PC-9 (cell line): Measurements from ENCODE around the gene MEAF6. TPM values are rescaled to one million over a fixed set of nuclear protein-coding genes. Genes with fewer than 3 reads are reported as not detected.

Experiments
- BruUV-seq: library from RNA; stranded (reverse); fragments of 400-500 nt; replicated peaks from 2 replicates; lab custom pipeline; 2021; lab: Mats Ljungman, UMichigan
- CTCF ChIA-PET: fragments of 300-600 bp; sonication (Branson Sonifier 250); formaldehyde crosslinking; loops from one replicate; lab custom pipeline; 2022; ENCODE audit warnings: antibody characterized with exemption; lab: Charles Lee
- POLR2A ChIA-PET: fragments of 300-600 bp; sonication (Branson Sonifier 250); formaldehyde crosslinking; loops from one replicate; lab custom pipeline; 2022; ENCODE audit warnings: antibody characterized with exemption; ENCODE audit not compliant: unreplicated experiment; lab: Charles Lee
- DNase-seq, 2 experiments: peaks; one replicate each; pipeline versions ENCODE4 v3.0.0 to v3.0.0-alpha.2; 2015 to 2022; ENCODE audit warnings: mixed read lengths in 1 of 2
- H2AFZ ChIP-seq: fragments of 200-600 bp; sonication (generic); 2 replicates; pipeline ENCODE4 v1.8.1; 2017; ENCODE audit warnings: antibody characterized with exemption
- H3F3A ChIP-seq: fragments of 200-600 bp; sonication (generic); 2 replicates; pipeline ENCODE4 v1.8.1; 2017; ENCODE audit warnings: antibody characterized with exemption, mild to moderate bottlenecking, low read depth; ENCODE audit not compliant: insufficient read depth
- H3K27ac ChIP-seq: fragments of 200-600 bp; sonication (generic); 2 replicates; pipeline ENCODE4 v1.6.1; 2016; ENCODE audit warnings: mixed run types
- H3K27me3 ChIP-seq: fragments of 200-600 bp; sonication (generic); 2 replicates; pipeline ENCODE4 v1.6.1; 2016; ENCODE audit warnings: low read depth, mixed run types; ENCODE audit not compliant: insufficient read depth
- H3K36me3 ChIP-seq: fragments of 200-600 bp; sonication (generic); 2 replicates; pipeline ENCODE4 v1.6.1; 2016; ENCODE audit warnings: low read depth, mixed run types
- H3K4me1 ChIP-seq: fragments of 200-600 bp; sonication (generic); replicated peaks from 2 replicates; pipeline ENCODE4 v1.6.1; 2016; ENCODE audit warnings: mixed run types; ENCODE audit not compliant: insufficient read depth
- H3K4me2 ChIP-seq: fragments of 200-600 bp; sonication (generic); 2 replicates; pipeline ENCODE4 v1.6.1; 2017; ENCODE audit warnings: mixed run types
- H3K4me3 ChIP-seq: fragments of 200-600 bp; sonication (generic); 2 replicates; pipeline ENCODE4 v1.6.1; 2016; ENCODE audit warnings: mixed run types
- H3K79me2 ChIP-seq: fragments of 200-600 bp; sonication (generic); 2 replicates; pipeline ENCODE4 v1.6.1; 2017; ENCODE audit warnings: low read depth, mixed run types
- H3K9me2 ChIP-seq: fragments of 200-600 bp; sonication (generic); 2 replicates; pipeline ENCODE4 v1.8.1; 2017; ENCODE audit warnings: mild to moderate bottlenecking; ENCODE audit not compliant: insufficient read depth
- H3K9me3 ChIP-seq: fragments of 200-600 bp; sonication (generic); 2 replicates; pipeline ENCODE4 v1.8.1; 2016; ENCODE audit warnings: low read depth; ENCODE audit not compliant: insufficient read depth
- H4K20me1 ChIP-seq: fragments of 200-600 bp; sonication (generic); 2 replicates; pipeline ENCODE4 v1.8.1; 2017; ENCODE audit not compliant: insufficient read depth
- EZH2 ChIP-seq: fragments of 200-600 bp; sonication (generic); IDR thresholded peaks from 2 replicates; pipeline ENCODE4 v1.8.0; 2017; ENCODE audit warnings: antibody characterized with exemption, low read depth
- intact Hi-C: fragments of 100-400 bp; cut with micrococcal nuclease; formaldehyde crosslinking; loops from one replicate; pipeline ENCODE4 v1.10.0; 2022; ENCODE audit not compliant: unreplicated experiment
- total RNA-seq: library from RNA; stranded (reverse); gene quantifications from 2 replicates; pipeline ENCODE4 v1.2.3, GENCODE V29; 2021
- TF ChIP-seq, protein P1 (sequence below): fragments of 200-600 bp; sonication (generic); conservative IDR thresholded peaks from 2 replicates; pipeline ENCODE4 v1.6.1; 2017; ENCODE audit warnings: mixed run types, antibody characterized with exemption, mild to moderate bottlenecking, moderate library complexity

The MEAF6 gene
- total RNA-seq, 1 experiment from 2014 or later = 72.3 TPM

DNA sequence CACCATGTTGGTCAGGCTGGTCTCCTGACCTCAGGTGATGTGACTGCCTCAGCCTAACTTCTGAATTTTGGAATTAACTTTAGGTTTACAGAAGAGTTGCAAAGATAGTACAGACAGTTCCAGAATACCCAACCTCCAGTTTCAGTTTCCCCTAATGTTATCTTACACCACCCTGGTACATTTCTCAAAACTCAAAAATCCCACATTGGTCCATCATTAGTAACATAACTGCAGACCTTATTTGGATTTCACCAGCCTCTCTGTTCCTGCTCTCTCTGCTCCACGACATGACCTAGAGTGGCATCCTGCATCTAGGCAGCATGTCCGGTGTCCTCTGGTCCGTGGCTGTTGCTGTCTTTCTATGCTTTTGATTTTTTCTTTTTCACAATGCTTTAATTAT, 45.2 kb downstream of the MEAF6 start:
- Histone ChIP-seq H3K4me1 (peaks cover 41% of the 10 kb centered on the region), H3K9me3 (no peaks in the 10 kb centered on the region), H4K20me1 (no peaks in the 10 kb centered on the region), H3K79me2 (peaks cover 29% of the 10 kb centered on the region), H3K36me3 (no peaks in the 10 kb centered on the region), H3K9me2 (no peaks in the 10 kb centered on the region), H3K27ac (no peak overlapping the region), H3K27me3 (no peaks in the 10 kb centered on the region), H3F3A (peaks cover 36% of the 10 kb centered on the region), H2AFZ (no peak overlapping the region), H3K4me2 (no peak overlapping the region), H3K4me3 (no peak overlapping the region)
- no peak for DNase-seq
- intact Hi-C loops = no loop called here
- TF ChIP-seq EZH2 = no peak
- TF ChIP-seq, protein P1, sequence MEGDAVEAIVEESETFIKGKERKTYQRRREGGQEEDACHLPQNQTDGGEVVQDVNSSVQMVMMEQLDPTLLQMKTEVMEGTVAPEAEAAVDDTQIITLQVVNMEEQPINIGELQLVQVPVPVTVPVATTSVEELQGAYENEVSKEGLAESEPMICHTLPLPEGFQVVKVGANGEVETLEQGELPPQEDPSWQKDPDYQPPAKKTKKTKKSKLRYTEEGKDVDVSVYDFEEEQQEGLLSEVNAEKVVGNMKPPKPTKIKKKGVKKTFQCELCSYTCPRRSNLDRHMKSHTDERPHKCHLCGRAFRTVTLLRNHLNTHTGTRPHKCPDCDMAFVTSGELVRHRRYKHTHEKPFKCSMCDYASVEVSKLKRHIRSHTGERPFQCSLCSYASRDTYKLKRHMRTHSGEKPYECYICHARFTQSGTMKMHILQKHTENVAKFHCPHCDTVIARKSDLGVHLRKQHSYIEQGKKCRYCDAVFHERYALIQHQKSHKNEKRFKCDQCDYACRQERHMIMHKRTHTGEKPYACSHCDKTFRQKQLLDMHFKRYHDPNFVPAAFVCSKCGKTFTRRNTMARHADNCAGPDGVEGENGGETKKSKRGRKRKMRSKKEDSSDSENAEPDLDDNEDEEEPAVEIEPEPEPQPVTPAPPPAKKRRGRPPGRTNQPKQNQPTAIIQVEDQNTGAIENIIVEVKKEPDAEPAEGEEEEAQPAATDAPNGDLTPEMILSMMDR = no peak
- POLR2A ChIA-PET = no interaction called here
- CTCF ChIA-PET = no interaction called here
- BruUV-seq = no TSS peak

DNA sequence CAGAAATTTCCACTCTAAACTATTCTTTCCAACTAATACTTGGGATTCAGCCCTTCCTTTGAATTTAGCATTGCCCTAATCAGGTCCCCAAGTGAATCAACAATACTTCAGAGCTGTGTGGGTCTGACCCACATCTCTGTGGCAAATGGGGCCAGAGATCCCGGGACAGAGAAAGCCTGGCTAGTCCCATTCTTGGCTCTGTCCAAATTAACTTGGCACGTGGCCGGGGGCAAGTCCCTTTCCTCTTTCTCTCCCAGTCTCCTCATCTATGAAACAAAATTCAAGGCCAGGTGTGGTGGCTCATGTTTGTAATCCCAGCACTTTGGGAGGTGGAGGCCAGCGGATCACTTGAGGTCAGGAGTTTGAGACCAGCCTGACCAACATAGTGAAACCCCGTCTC, 46.5 kb downstream of the MEAF6 start:
- peaks cover 32% of the 10 kb centered on the region for H3K4me1 ChIP-seq
- POLR2A ChIA-PET = interaction anchor here (0.7 kb wide), 1 partner anchor 223 kb away, joined by 8 read pairs; a partner anchor contains a TSS
- no TSS peak for BruUV-seq

DNA sequence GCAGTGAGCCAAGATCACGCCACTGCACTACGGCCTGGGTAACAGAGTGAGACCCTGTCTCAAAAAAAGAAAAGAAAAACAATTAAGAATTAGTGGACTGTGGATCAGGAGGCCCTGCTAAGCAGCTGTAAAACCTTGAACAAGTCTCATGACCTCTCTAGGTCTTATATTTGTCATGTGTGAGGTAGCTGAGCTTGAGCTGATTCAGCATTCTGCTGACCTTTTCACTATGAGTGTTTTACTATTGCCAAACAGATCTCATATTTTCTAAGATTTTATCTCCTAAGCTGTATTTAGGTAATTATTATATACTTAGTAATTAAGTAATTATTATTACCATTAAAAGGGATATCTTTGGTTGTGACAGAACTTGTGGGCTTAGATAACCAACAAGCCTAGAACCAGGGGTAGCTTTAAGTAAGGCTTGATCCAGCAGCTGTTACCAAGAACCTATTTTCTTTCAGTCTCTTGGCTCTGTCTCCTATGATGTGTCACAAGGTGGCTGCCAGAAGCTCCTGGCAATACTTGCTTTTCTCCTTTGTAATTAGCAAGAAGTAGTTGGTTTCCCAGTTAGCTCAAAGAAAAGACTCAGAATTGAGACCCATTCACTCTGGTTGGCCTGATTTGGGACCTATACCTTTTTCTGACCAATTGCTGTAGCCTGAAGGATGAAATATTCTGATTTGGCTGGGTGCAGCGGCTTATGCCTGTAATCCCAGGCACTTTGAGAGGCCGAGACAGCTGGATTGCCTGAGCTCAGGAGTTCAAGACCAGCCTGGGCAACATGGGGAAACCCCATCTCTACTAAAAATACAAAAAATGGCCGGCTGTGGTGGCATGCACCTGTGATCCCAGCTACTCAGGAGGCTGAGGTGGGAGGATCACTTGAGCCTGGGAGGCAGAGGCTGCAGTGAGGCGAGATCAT, 48.7 kb downstream of the MEAF6 start:
- Histone ChIP-seq H3K79me2 (peaks cover 8% of the 10 kb centered on the region; the same call in 1 of the 2 replicates), H3F3A (peaks cover 16% of the 10 kb centered on the region; the same call in 1 of the 2 replicates), H4K20me1 (no peaks in the 10 kb centered on the region), H3K36me3 (no peaks in the 10 kb centered on the region), H3K9me2 (no peaks in the 10 kb centered on the region), H3K4me3 (no peak overlapping the region), H2AFZ (no peak overlapping the region), H3K9me3 (no peaks in the 10 kb centered on the region), H3K27me3 (no peaks in the 10 kb centered on the region), H3K4me1 (peaks cover 11% of the 10 kb centered on the region), H3K4me2 (no peak overlapping the region), H3K27ac (no peak overlapping the region)
- DNase-seq = no peak
- ChIA-PET CTCF (interaction anchor here (0.9 kb wide), 1 partner anchor 21 kb away, joined by 3 read pairs; no protein-coding TSS in a partner anchor), POLR2A (interaction anchor here (0.6 to 0.7 kb wide), 2 partner anchors 19 to 1371 kb away, joined by 3 read pairs; no protein-coding TSS in a partner anchor)
- no peak for TF ChIP-seq EZH2
- TF ChIP-seq, protein P1 = no peak
- intact Hi-C loops = no loop called here
- no TSS peak for BruUV-seq

More for the DNA sequence above, 46.5 kb downstream of the MEAF6 start:
- Histone ChIP-seq H3K9me2 (no peaks in the 10 kb centered on the region), H3K27ac (no peak overlapping the region), H3K4me3 (no peak overlapping the region), H3K79me2 (peaks cover 18% of the 10 kb centered on the region), H3K4me2 (no peak overlapping the region), H3K9me3 (no peaks in the 10 kb centered on the region), H3F3A (peaks cover 29% of the 10 kb centered on the region), H4K20me1 (no peaks in the 10 kb centered on the region), H3K27me3 (no peaks in the 10 kb centered on the region), H2AFZ (no peak overlapping the region), H3K36me3 (no peaks in the 10 kb centered on the region)
- TF ChIP-seq, protein P1 = no peak
- no peak for TF ChIP-seq EZH2
- intact Hi-C loops = no loop called here
- DNase-seq = no peak
- CTCF ChIA-PET = no interaction called here
